Neural cell (in vitro differentiated cells): Measurements from ENCODE around the gene ARHGEF37. TPM values are rescaled to one million over a fixed set of nuclear protein-coding genes. Genes with fewer than 3 reads are reported as not detected.
"Not testable (repeated sequence)": the region's sequence is repeated elsewhere in the genome, so short reads cannot be mapped to it uniquely, and the experiment has no call there.

Experiments
- H2AFZ ChIP-seq: fragments of 200-600, 300-800 bp; sonication (generic), shearing (Covaris generic); 2 replicates; pipeline ENCODE4 v1.6.0; 2014; ENCODE audit warnings: low read depth, mild to moderate bottlenecking, antibody characterized with exemption, low read length, moderate library complexity
- H3F3A ChIP-seq: fragments of 200-600 bp; shearing (Covaris generic); 2 replicates; pipeline ENCODE4 v1.6.1; 2016; ENCODE audit warnings: mild to moderate bottlenecking, moderate library complexity, mixed read lengths, antibody characterized with exemption, low read length; ENCODE audit not compliant: insufficient read depth, poor library complexity, severe bottlenecking
- H3K27ac ChIP-seq: fragments of 200-600, 300-800 bp; sonication (generic), shearing (Covaris generic); 2 replicates; pipeline ENCODE4 v1.5.1; 2014; ENCODE audit warnings: mild to moderate bottlenecking, low read length, moderate library complexity
- H3K27me3 ChIP-seq: fragments of 300-800, 200-600 bp; sonication (generic), shearing (Covaris generic); 2 replicates; pipeline ENCODE4 v1.6.0; 2014; ENCODE audit warnings: mild to moderate bottlenecking, low read depth, low read length, moderate library complexity; ENCODE audit not compliant: insufficient read depth
- H3K36me3 ChIP-seq: fragments of 300-800, 200-600 bp; sonication (generic), shearing (Covaris generic); 2 replicates; pipeline ENCODE4 v1.5.1; 2014; ENCODE audit warnings: mild to moderate bottlenecking, antibody characterized with exemption, low read length, moderate library complexity; ENCODE audit not compliant: insufficient read depth
- H3K4me2 ChIP-seq: fragments of 300-800, 200-600 bp; sonication (generic), shearing (Covaris generic); 2 replicates; pipeline ENCODE4 v1.6.0; 2014; ENCODE audit warnings: mild to moderate bottlenecking, low read length
- H3K4me3 ChIP-seq: fragments of 300-800, 200-600 bp; sonication (generic), shearing (Covaris generic); 2 replicates; pipeline ENCODE4 v1.5.1; 2014; ENCODE audit warnings: mild to moderate bottlenecking, low read length, moderate library complexity
- H3K79me2 ChIP-seq: fragments of 200-600 bp; shearing (Covaris generic); replicated peaks from 2 replicates; pipeline ENCODE4 v1.6.0; 2014; ENCODE audit warnings: mild to moderate bottlenecking, low read length, moderate library complexity; ENCODE audit not compliant: insufficient read depth
- H3K9ac ChIP-seq: fragments of 300-800, 200-600 bp; sonication (generic), shearing (Covaris generic); 2 replicates; pipeline ENCODE4 v1.6.1; 2016; ENCODE audit warnings: mild to moderate bottlenecking, low read length, mixed read lengths
- H3K9me2 ChIP-seq: fragments of 200-600 bp; shearing (Covaris generic); 2 replicates; pipeline ENCODE4 v1.6.1; 2016; ENCODE audit warnings: mild to moderate bottlenecking, low read length, mixed read lengths; ENCODE audit not compliant: insufficient read depth
- H3K9me3 ChIP-seq: fragments of 200-600, 300-800 bp; sonication (generic), shearing (Covaris generic); 2 replicates; pipeline ENCODE4 v1.6.1; 2016; ENCODE audit warnings: mild to moderate bottlenecking, mixed run types, low read length, moderate library complexity, mixed read lengths
- H4K20me1 ChIP-seq: fragments of 200-600 bp; shearing (Covaris generic); 2 replicates; pipeline ENCODE4 v1.6.1; 2016; ENCODE audit warnings: mild to moderate bottlenecking, mixed run types; ENCODE audit not compliant: insufficient read depth
- CTCF ChIP-seq: fragments of 450-650 bp; IDR thresholded peaks from 2 replicates; pipeline ENCODE4 v1.5.1; 2014; ENCODE audit warnings: antibody characterized with exemption, mild to moderate bottlenecking, moderate library complexity; ENCODE audit not compliant: poor library complexity, severe bottlenecking
- EP300 ChIP-seq: fragments of 450-650 bp; conservative IDR thresholded peaks from 2 replicates; pipeline ENCODE4 v1.6.1; 2014; ENCODE audit warnings: antibody characterized with exemption, mild to moderate bottlenecking, moderate library complexity; ENCODE audit not compliant: poor library complexity, severe bottlenecking
- EZH2 ChIP-seq: fragments of 200-600, 300-800 bp; shearing (Covaris generic), sonication (generic); IDR thresholded peaks from 2 replicates; pipeline ENCODE4 v1.6.1; 2014; ENCODE audit warnings: antibody characterized with exemption, low read length, borderline replicate concordance, mild to moderate bottlenecking; ENCODE audit not compliant: insufficient read depth, poor library complexity, severe bottlenecking
- MXI1 ChIP-seq: fragments of 450-650 bp; conservative IDR thresholded peaks from 2 replicates; pipeline ENCODE4 v1.6.1; 2014; ENCODE audit warnings: antibody characterized with exemption, mild to moderate bottlenecking; ENCODE audit not compliant: poor library complexity, severe bottlenecking
- POLR2AphosphoS5 ChIP-seq: IDR thresholded peaks from 2 replicates; pipeline ENCODE4 v1.6.1; 2012
- RAD21 ChIP-seq: fragments of 450-650 bp; conservative IDR thresholded peaks from 2 replicates; pipeline ENCODE4 v1.6.1; 2014; ENCODE audit warnings: antibody characterized with exemption, mild to moderate bottlenecking, moderate library complexity
- REST ChIP-seq: IDR thresholded peaks from 2 replicates; pipeline ENCODE4 v1.6.1; 2012; ENCODE audit warnings: borderline replicate concordance
- SMC3 ChIP-seq: fragments of 450-650 bp; conservative IDR thresholded peaks from 2 replicates; pipeline ENCODE4 v1.6.1; 2014; ENCODE audit warnings: antibody characterized with exemption, mild to moderate bottlenecking, moderate library complexity; ENCODE audit not compliant: poor library complexity
- TAF1 ChIP-seq: IDR thresholded peaks from 2 replicates; pipeline ENCODE4 v1.6.1; 2012; ENCODE audit warnings: low read depth
- polyA plus RNA-seq: library from polyadenylated mRNA; depleted of rRNA; stranded (reverse); fragments of >200 nt; gene quantifications from 2 replicates; pipeline ENCODE4 v1.2.3, GENCODE V29; 2014

The ARHGEF37 gene
- polyA plus RNA-seq, 1 donor from 2014 or later = 0.53 TPM

GRCh38 chr5:149564542-149565140 is 16.7 kb upstream of the ARHGEF37 start:
- not testable (repeated sequence) for H3K27me3 ChIP-seq, H3K36me3 ChIP-seq, H3K9me2 ChIP-seq, H3K4me3 ChIP-seq, H3K27ac ChIP-seq, H3K79me2 ChIP-seq, H3K9me3 ChIP-seq, H4K20me1 ChIP-seq, H3F3A ChIP-seq, H2AFZ ChIP-seq, H3K4me2 ChIP-seq
- TF ChIP-seq CTCF (peak; percentile 87), SMC3 (peak; percentile 82), RAD21 (peak; percentile 90)
- H3K9ac ChIP-seq = peak overlapping the region; percentile 3

GRCh38 chr5:149567226-149567625 is 14.1 kb upstream of the ARHGEF37 start:
- Histone ChIP-seq H3F3A (no peaks in the 10 kb centered on the region), H3K36me3 (no peaks in the 10 kb centered on the region), H3K9me2 (no peaks in the 10 kb centered on the region), H4K20me1 (no peaks in the 10 kb centered on the region), H3K4me2 (no peak overlapping the region), H3K9me3 (no peaks in the 10 kb centered on the region), H3K9ac (no peak overlapping the region), H3K79me2 (no peaks in the 10 kb centered on the region), H2AFZ (no peak overlapping the region), H3K27me3 (no peaks in the 10 kb centered on the region), H3K27ac (no peak overlapping the region), H3K4me3 (no peak overlapping the region)
- TF ChIP-seq RAD21 = no peak
- no peak for TF ChIP-seq SMC3
- TF ChIP-seq CTCF = no peak
- TF ChIP-seq EP300 = no peak
- no peak for TF ChIP-seq EZH2
- TF ChIP-seq TAF1 = no peak
- TF ChIP-seq REST = no peak
- no peak for TF ChIP-seq MXI1
- TF ChIP-seq POLR2AphosphoS5 = no peak
